ENCODE measurements around the gene TXNDC8.

DNA sequence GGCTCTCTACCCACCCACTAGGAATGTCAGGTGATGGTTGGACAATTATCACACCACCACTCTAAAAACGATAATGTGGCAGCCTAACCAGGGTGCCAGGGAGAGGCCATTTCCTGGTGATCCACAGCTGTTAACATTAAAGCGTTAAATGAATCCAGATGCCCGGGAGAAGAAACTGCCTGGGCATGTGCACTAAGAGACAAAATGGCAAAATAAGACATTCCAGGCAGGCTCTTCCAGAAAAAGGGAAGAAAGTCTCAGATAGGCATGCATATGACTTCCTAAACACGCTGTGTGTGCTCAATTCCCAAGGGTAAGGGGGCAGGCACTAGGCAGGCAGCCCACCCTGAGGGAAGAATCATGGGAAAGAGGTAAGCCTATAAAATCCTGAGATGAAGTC is 76.8 kb downstream of the TXNDC8 start:
- TF ChIP-seq, protein P1, sequence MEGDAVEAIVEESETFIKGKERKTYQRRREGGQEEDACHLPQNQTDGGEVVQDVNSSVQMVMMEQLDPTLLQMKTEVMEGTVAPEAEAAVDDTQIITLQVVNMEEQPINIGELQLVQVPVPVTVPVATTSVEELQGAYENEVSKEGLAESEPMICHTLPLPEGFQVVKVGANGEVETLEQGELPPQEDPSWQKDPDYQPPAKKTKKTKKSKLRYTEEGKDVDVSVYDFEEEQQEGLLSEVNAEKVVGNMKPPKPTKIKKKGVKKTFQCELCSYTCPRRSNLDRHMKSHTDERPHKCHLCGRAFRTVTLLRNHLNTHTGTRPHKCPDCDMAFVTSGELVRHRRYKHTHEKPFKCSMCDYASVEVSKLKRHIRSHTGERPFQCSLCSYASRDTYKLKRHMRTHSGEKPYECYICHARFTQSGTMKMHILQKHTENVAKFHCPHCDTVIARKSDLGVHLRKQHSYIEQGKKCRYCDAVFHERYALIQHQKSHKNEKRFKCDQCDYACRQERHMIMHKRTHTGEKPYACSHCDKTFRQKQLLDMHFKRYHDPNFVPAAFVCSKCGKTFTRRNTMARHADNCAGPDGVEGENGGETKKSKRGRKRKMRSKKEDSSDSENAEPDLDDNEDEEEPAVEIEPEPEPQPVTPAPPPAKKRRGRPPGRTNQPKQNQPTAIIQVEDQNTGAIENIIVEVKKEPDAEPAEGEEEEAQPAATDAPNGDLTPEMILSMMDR (IDR thresholded peaks at IDR 0.05; ENCODE audit: low read depth, low read length, poor library complexity, severe bottlenecking): no peak
- TF ChIP-seq EZH2phosphoT487 (IDR thresholded peaks at IDR 0.05; ENCODE audit: borderline replicate concordance, low read length): no peak
